Left forelimb (tissue), 1 donor: ENCODE measurements around the gene CLK2.

Experiments
- DNase-seq: peaks from one replicate; pipeline ENCODE4 v3.0.0-alpha.2; 2018; ENCODE audit warnings: low spot score

CLK2 gene

DNA sequence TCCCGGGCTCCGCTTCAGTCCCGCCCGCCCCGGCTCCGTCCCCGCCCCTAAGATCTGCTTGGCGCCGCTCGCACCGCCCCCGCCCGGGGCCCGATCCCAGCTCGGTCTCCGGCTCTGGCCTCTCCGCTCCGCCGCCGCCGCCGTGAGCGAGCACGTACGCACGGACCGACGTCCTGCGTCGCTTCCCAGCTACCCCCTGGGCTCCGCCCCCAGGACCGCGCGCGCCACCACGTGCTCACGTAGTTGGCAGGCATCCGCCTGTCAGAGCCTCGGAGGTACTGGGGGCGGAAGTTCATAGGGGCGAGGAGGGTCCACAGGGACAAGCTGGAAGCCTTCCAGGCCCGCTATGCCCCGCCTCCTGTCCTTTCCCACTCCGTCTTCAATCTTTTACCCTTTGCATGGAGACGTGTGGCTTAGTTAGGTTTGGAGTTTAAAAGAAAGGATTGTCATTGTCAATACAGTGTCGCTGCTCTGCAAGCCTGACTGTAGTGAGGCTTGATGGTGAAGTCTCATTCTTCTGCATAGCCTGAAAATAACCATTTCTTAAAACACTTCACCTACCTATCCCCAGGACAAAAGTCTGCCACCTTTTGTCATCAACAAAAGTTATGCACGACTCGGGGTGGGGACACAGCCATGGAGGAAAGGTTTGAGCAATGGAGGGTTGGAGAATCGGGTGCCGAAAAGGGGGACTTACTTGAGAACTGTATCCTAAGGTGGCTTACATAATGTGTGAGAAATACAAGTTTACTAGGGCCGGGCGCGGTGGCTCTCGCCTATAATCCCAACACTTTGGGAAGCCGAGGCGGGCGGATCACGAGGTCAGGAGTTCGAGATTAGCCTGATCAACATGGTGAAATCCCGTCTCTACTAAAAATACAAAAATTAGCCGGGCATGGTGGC is at the start of gene CLK2:
Gene CLK2, minus strand, starts transcription at position 162 of the 903 bp plus-strand sequence. CDS start 2,527 bp downstream, outside the sequence.
- peak; percentile 98 for DNase-seq

DNA sequence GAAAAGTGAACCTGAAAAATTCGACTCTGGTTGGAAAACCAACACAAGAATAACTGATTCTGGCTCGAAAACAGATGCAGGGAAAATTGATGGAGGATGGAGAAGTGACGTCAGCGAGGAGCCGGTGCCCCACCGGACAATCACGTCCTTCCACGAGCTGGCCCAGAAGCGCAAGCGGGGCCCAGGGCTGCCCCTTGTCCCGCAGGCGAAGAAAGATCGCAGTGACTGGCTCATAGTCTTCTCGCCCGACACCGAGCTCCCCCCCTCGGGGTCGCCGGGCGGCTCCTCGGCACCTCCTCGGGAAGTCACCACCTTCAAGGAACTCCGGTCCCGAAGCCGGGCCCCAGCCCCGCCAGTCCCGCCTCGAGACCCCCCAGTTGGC is 49.3 kb upstream of the CLK2 start:
- no peak for DNase-seq

- peak; percentile 62 for DNase-seq
These were observed 48.6 kb upstream of the CLK2 start for GRCh38 chr1:155321639-155322503.

GRCh38 chr1:155320661-155321617 is 47.6 kb upstream of the CLK2 start, which contains the start of gene RUSC1:
Gene RUSC1 (plus strand): TSS chr1:155320894. CDS start chr1:155321774, 880 bp downstream.
- DNase-seq = peak; percentile 83

- DNase-seq = no peak
These were observed 46.9 kb upstream of the CLK2 start for GRCh38 chr1:155320252-155320651.

- DNase-seq = peak; percentile 54
These were observed 46.2 kb upstream of the CLK2 start for GRCh38 chr1:155319536-155319935.

DNA sequence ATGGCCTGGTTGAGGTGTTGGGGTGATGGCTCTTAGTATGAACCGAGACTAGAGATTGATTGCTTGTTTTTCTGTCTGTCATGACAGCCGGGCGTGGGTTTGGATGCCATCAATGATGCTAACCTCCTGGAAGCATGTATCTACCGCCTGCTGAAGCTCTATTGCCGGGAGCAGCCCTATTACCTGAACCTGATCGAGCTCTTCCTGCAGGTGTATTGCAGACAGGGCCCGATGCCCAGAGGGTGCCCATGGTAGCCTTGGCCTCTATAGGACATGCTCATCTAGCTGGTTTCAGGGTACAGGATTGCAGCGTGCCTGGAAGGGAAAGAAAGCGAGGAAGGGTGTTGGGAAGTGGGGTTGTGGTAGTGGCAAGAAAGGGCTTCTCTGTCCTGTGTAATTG is 44.8 kb upstream of the CLK2 start:
- DNase-seq = no peak

DNA sequence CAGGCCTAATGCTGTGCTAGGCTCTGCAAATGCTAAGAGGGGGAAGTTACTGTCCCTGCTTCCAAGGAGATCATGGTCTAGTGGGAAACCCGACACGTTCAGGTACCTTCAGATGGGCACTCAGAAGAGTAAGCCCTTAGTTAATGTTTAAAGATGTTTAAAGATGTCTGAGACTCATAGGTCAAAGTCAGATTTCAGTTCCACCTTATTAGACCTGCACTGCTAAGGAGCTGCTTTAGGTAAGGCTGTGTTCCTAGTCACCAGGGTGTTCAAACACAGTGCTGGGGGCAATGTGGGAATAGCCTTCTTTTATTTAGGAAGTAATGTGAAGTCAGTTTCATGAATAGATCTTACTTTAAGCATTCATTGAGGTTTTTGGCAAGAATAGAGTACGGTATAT is 43.6 kb upstream of the CLK2 start:
- no peak for DNase-seq

- no peak for DNase-seq
These were observed 40.0 kb upstream of the CLK2 start for GRCh38 chr1:155313261-155313660.

DNA sequence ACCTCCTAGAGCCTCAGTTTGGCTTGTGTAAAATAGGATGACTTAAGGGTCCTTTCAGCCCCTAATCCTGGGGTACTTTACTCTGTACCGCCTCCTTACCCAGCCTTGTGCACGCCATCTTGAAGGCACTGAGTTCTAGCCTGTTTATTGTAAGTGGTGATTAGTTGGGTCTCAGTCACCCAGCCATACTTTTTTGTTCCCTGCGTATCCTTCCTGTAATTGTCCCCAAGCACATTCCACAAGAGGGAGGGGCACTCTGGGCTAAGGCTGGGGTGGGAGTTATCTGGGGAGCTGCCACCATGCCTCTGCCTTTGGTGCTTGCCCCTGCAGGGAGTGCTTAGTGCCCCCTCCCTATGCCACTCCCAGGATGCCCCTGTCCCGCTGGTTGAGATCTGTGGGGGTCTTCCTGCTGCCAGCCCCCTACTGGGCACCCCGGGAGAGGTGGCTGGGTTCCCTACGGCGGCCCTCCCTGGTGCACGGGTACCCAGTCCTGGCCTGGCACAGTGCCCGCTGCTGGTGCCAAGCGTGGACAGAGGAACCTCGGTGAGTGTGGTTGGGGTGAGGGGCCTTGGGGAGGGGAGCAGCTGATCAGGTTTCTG is 36.2 kb upstream of the CLK2 start:
- DNase-seq = no peak

GRCh38 chr1:155308493-155309422 is 35.5 kb upstream of the CLK2 start, which contains the start of gene FDPS:
Gene FDPS (plus strand): TSS chr1:155308866. CDS start chr1:155309790, 924 bp downstream.
- peak; percentile 98 for DNase-seq

DNA sequence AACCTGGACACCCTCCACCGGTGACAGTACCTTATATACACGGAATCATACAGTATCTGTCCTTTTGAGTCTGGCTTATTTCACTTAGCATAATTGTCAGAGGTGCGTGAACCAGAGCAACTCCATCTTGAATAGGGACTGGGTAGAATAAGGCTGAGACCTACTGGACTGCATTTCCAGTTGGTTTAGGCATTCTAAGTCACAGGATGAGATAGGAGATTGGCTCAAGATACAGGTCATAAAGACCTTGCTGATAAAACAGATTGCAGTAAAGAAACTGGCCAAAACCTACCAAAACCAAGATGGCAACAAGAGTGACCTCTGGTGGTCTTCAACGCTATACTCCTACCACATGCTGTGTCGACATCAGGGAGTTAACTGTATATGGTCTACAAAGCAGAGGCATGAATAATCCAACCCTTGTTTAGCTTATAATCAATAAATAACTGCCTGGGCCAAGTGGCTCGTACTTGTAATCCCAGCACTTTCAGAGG is 34.0 kb upstream of the CLK2 start:
- DNase-seq = no peak

GRCh38 chr1:155305881-155306391 is 32.6 kb upstream of the CLK2 start:
- DNase-seq = no peak

- no peak for DNase-seq
These were observed 31.3 kb upstream of the CLK2 start for GRCh38 chr1:155304558-155305063.

GRCh38 chr1:155301342-155301841 is 28.1 kb upstream of the CLK2 start, which contains the start of gene PKLR:
Gene PKLR (minus strand): TSS chr1:155301438. CDS start chr1:155301395, 43 bp downstream.
- DNase-seq = no peak

- no peak for DNase-seq
These were observed 27.4 kb upstream of the CLK2 start for GRCh38 chr1:155300553-155301329.

DNA sequence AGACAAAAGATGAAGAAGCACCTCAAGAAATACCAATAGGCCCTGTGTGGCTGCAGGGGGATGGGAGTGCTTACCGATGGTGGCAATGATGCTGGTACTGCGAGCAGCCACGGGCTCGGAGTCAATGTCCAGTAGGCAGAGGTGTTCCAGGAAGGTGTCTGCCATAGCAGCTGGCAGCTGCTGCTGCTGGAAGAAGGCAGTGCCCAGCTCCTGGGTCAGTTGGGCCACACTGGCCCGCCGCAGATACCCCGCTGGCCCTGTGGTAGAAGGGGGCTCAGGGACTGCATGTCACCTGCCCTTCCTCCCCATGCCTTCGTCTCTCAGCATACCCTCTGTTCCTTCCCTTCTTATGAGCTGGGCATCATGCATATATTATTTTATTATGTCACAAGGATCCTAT is 26.7 kb upstream of the CLK2 start:
- no peak for DNase-seq

GRCh38 chr1:155297384-155297783 is 24.1 kb upstream of the CLK2 start:
- DNase-seq = no peak
